NT2/D1 (cell line): Measurements from ENCODE around the gene OPHN1.

Experiments used
- DNase-seq: peaks from one replicate; pipeline ENCODE4 v3.0.0-alpha.2; 2011; ENCODE audit warnings: low read depth, low spot score
- H3K27me3 ChIP-seq: 2 replicates; pipeline ENCODE4 v1.6.0; 2011; ENCODE audit warnings: mild to moderate bottlenecking; ENCODE audit not compliant: insufficient read length, insufficient read depth
- H3K36me3 ChIP-seq: 2 replicates; pipeline ENCODE4 v1.6.1; 2011; ENCODE audit warnings: mild to moderate bottlenecking, low read length, mixed read lengths; ENCODE audit not compliant: insufficient read depth, insufficient read length
- H3K4me1 ChIP-seq: 2 replicates; pipeline ENCODE4 v1.5.1; 2011; ENCODE audit not compliant: insufficient read depth, insufficient read length
- H3K4me3 ChIP-seq: 2 replicates; pipeline ENCODE4 v1.5.1; 2011; ENCODE audit warnings: low read depth; ENCODE audit not compliant: insufficient read length
- H3K9ac ChIP-seq: 2 replicates; pipeline ENCODE4 v1.6.0; 2011; ENCODE audit warnings: low read depth; ENCODE audit not compliant: insufficient read length
- H3K9me3 ChIP-seq: 2 replicates; pipeline ENCODE4 v1.5.1; 2011; ENCODE audit warnings: mild to moderate bottlenecking, low read length; ENCODE audit not compliant: insufficient read depth
- SUZ12 ChIP-seq: IDR thresholded peaks from 2 replicates; pipeline ENCODE4 v1.6.1; 2011; ENCODE audit not compliant: insufficient read length, insufficient read depth; ENCODE audit errors: extremely low read depth
- YY1 ChIP-seq: IDR thresholded peaks from 2 replicates; pipeline ENCODE4 v1.6.1; 2011; ENCODE audit not compliant: insufficient read length, insufficient read depth
- ZNF274 ChIP-seq: IDR thresholded peaks from 2 replicates; pipeline ENCODE4 v1.6.1; 2011; ENCODE audit warnings: mild to moderate bottlenecking, low read depth, low read length

The OPHN1 gene

GRCh38 chrX:68190799-68191198 is 242.5 kb downstream of the OPHN1 start:
- Histone ChIP-seq H3K27me3 (no peaks in the 10 kb centered on the region), H3K9ac (no peak overlapping the region), H3K9me3 (no peaks in the 10 kb centered on the region), H3K36me3 (no peaks in the 10 kb centered on the region), H3K4me3 (no peak overlapping the region), H3K4me1 (no peaks in the 10 kb centered on the region)
- DNase-seq = no peak
- no peak for TF ChIP-seq ZNF274
- TF ChIP-seq SUZ12 = no peak
- no peak for TF ChIP-seq YY1

GRCh38 chrX:68186552-68187262 is 246.6 kb downstream of the OPHN1 start:
- TF ChIP-seq ZNF274 (no peak), YY1 (no peak), SUZ12 (no peak)
- Histone ChIP-seq H3K9me3 (no peaks in the 10 kb centered on the region), H3K4me3 (no peak overlapping the region), H3K36me3 (no peaks in the 10 kb centered on the region), H3K4me1 (no peaks in the 10 kb centered on the region), H3K9ac (no peak overlapping the region), H3K27me3 (no peaks in the 10 kb centered on the region)
- no peak for DNase-seq

GRCh38 chrX:68185161-68185560 is 248.1 kb downstream of the OPHN1 start:
- Histone ChIP-seq H3K4me1 (no peaks in the 10 kb centered on the region), H3K9ac (no peak overlapping the region), H3K9me3 (no peaks in the 10 kb centered on the region), H3K36me3 (no peaks in the 10 kb centered on the region), H3K27me3 (no peaks in the 10 kb centered on the region), H3K4me3 (no peak overlapping the region)
- no peak for DNase-seq
- TF ChIP-seq YY1 (no peak), ZNF274 (no peak), SUZ12 (no peak)

GRCh38 chrX:68183612-68184214 is 249.6 kb downstream of the OPHN1 start:
- TF ChIP-seq ZNF274 = no peak
- no peak for TF ChIP-seq YY1
- TF ChIP-seq SUZ12 = no peak
- H3K4me3 ChIP-seq = no peak overlapping the region
- no peak overlapping the region for H3K9ac ChIP-seq
- H3K9me3 ChIP-seq = no peaks in the 10 kb centered on the region
- no peaks in the 10 kb centered on the region for H3K4me1 ChIP-seq
- no peaks in the 10 kb centered on the region for H3K36me3 ChIP-seq
- H3K27me3 ChIP-seq = no peaks in the 10 kb centered on the region
- peak; percentile 28 for DNase-seq

GRCh38 chrX:68180579-68180978 is 252.7 kb downstream of the OPHN1 start:
- Histone ChIP-seq H3K9ac (no peak overlapping the region), H3K4me1 (no peaks in the 10 kb centered on the region), H3K36me3 (no peaks in the 10 kb centered on the region), H3K27me3 (no peaks in the 10 kb centered on the region), H3K4me3 (no peak overlapping the region), H3K9me3 (no peaks in the 10 kb centered on the region)
- no peak for DNase-seq
- TF ChIP-seq SUZ12 = no peak
- no peak for TF ChIP-seq ZNF274
- TF ChIP-seq YY1 = no peak

GRCh38 chrX:68179355-68179754 is 253.9 kb downstream of the OPHN1 start:
- Histone ChIP-seq H3K4me3 (no peak overlapping the region), H3K9ac (no peak overlapping the region), H3K4me1 (no peaks in the 10 kb centered on the region), H3K9me3 (no peaks in the 10 kb centered on the region), H3K36me3 (no peaks in the 10 kb centered on the region), H3K27me3 (no peaks in the 10 kb centered on the region)
- TF ChIP-seq SUZ12 = no peak
- no peak for TF ChIP-seq ZNF274
- no peak for TF ChIP-seq YY1
- DNase-seq = no peak

- Histone ChIP-seq H3K9me3 (no peaks in the 10 kb centered on the region), H3K27me3 (no peaks in the 10 kb centered on the region), H3K36me3 (no peaks in the 10 kb centered on the region), H3K4me1 (no peaks in the 10 kb centered on the region), H3K4me3 (no peak overlapping the region), H3K9ac (no peak overlapping the region)
- TF ChIP-seq ZNF274 = no peak
- no peak for TF ChIP-seq SUZ12
- no peak for TF ChIP-seq YY1
- DNase-seq = no peak
Observed at GRCh38 chrX:68177542-68177941, 255.8 kb downstream of the OPHN1 start.

GRCh38 chrX:68175562-68175961 is 257.7 kb downstream of the OPHN1 start:
- H3K4me3 ChIP-seq = no peak overlapping the region
- no peak for DNase-seq
- no peaks in the 10 kb centered on the region for H3K27me3 ChIP-seq
- TF ChIP-seq SUZ12 (no peak), YY1 (no peak), ZNF274 (no peak)
- H3K9ac ChIP-seq = no peak overlapping the region
- H3K36me3 ChIP-seq = no peaks in the 10 kb centered on the region
- H3K9me3 ChIP-seq = no peaks in the 10 kb centered on the region
- no peaks in the 10 kb centered on the region for H3K4me1 ChIP-seq
